Central memory CD8-positive, alpha-beta T cell (primary cell): Measurements from ENCODE around the gene NDUFA5.
A peak's percentile ranks its signal among the peaks of the same experiment; 100 is the strongest.
"Not testable (repeated sequence)": the region's sequence is repeated elsewhere in the genome, so short reads cannot be mapped to it uniquely, and the experiment has no call there.

Source experiments
- ATAC-seq: fragments of 150-1000 bp; cut with Tn5 transposase; replicated peaks from 2 replicates; pipeline ENCODE4 v1.10.0; 2022; ENCODE audit warnings: mild to moderate bottlenecking, moderate FRiP score, moderate number of reproducible peaks; ENCODE audit not compliant: poor library complexity, severe bottlenecking; ENCODE audit errors: extremely low read depth
- DNase-seq, 2 donors: peaks; one replicate each; pipeline ENCODE4 v3.0.0; 2021; ENCODE audit warnings: low spot score in 2 of 2
- H3K27ac Mint-ChIP-seq: one replicate; pipeline ENCODE4 v1.8.0; 2022; ENCODE audit warnings: low read depth, mild to moderate bottlenecking, moderate library complexity, mixed read lengths
- H3K27me3 Mint-ChIP-seq: one replicate; pipeline ENCODE4 v1.8.0; 2022; ENCODE audit warnings: mixed read lengths
- H3K36me3 Mint-ChIP-seq: one replicate; pipeline ENCODE4 v1.8.0; 2022; ENCODE audit warnings: mild to moderate bottlenecking, moderate library complexity, mixed read lengths; ENCODE audit not compliant: insufficient read depth
- H3K4me1 Mint-ChIP-seq: one replicate; pipeline ENCODE4 v1.8.0; 2022; ENCODE audit warnings: mixed read lengths
- H3K4me3 Mint-ChIP-seq: one replicate; pipeline ENCODE4 v1.8.0; 2022; ENCODE audit warnings: mild to moderate bottlenecking, moderate library complexity, mixed read lengths
- H3K9me3 Mint-ChIP-seq: one replicate; pipeline ENCODE4 v1.8.0; 2022; ENCODE audit warnings: mixed read lengths

NDUFA5 gene

DNA sequence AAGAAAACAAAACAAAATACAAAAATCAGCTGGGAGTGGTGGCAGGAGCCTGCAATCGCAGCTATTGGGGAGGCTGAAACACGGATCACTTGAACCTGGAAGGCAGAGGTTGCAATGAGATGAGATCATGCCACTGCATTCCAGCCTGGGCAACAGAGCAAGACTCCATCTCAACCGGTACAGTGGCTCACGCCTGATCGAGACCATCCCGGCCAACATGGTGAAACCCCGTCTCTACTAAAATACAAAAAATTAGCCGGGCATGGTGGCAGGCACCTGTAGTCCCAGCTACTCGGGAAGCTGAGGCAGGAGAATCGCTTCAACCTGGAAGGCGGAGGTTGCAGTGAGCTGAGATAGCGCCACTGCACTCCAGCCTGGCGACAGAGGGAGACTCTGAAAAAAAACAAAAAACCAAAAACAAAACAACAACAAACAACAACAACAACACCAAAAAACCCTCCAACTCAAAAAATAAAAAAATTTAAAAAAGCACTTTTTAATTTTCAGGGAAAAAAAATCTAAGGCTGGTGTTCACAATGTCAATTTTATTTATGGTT lies 27.5 kb downstream of the NDUFA5 start:
- H3K9me3 Mint-ChIP-seq, H3K4me3 Mint-ChIP-seq, DNase-seq, H3K36me3 Mint-ChIP-seq, H3K27ac Mint-ChIP-seq, ATAC-seq: not testable (repeated sequence)
- Mint-ChIP-seq H3K4me1 (peaks cover 18% of the 10 kb centered on the region), H3K27me3 (peaks cover 24% of the 10 kb centered on the region)

DNA sequence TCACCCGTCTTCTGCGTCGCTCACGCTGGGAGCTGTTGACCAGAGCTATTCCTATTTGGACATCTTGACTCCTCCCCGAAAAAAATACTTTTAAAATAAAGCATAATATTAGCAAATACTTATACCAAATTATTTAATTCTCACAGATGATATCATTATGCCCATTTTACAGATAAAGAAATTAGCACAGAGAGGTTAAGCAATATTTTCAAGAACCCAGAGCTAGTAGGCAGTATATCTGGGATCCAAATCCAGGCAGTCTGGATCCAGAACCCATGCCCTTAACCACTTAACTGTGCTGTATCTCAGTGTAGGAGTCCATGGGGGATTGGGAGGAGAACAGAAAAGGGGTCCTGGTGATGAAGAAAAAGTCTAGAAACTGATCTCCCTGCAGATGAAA lies 29.4 kb downstream of the NDUFA5 start:
- H3K4me3 Mint-ChIP-seq: no peak overlapping the region
- H3K27ac Mint-ChIP-seq: no peak overlapping the region
- H3K4me1 Mint-ChIP-seq: peaks cover under 1% of the 10 kb centered on the region
- no peaks in the 10 kb centered on the region for H3K9me3 Mint-ChIP-seq
- H3K36me3 Mint-ChIP-seq: no peaks in the 10 kb centered on the region
- H3K27me3 Mint-ChIP-seq: peaks cover 24% of the 10 kb centered on the region
- DNase-seq: no peak
- ATAC-seq: no peak

GRCh38 chr7:123527712-123528225 lies 29.8 kb downstream of the NDUFA5 start:
- H3K27me3 Mint-ChIP-seq: peaks cover 24% of the 10 kb centered on the region
- H3K27ac Mint-ChIP-seq: not testable (repeated sequence)

DNA sequence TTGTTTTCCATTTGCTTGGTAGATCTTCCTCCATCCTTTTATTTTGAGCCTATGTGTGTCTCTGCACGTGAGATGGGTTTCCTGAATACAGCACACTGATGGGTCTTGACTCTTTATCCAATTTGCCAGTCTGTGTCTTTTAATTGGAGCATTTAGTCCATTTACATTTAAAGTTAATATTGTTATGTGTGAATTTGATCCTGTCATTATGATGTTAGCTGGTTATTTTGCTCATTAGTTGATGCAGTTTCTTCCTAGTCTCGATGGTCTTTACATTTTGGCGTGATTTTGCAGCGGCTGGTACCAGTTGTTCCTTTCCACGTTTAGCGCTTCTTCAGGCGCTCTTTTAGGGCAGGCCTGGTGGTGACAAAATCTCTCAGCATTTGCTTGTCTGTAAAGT lies 31.1 kb downstream of the NDUFA5 start:
- not testable (repeated sequence) for ATAC-seq, DNase-seq, H3K27ac Mint-ChIP-seq, H3K4me3 Mint-ChIP-seq, H3K4me1 Mint-ChIP-seq, H3K9me3 Mint-ChIP-seq, H3K36me3 Mint-ChIP-seq
- peaks cover 14% of the 10 kb centered on the region for H3K27me3 Mint-ChIP-seq

More at GRCh38 chr7:123527712-123528225, 29.8 kb downstream of the NDUFA5 start:
- not testable (repeated sequence) for H3K36me3 Mint-ChIP-seq, ATAC-seq, H3K4me3 Mint-ChIP-seq, H3K9me3 Mint-ChIP-seq, DNase-seq, H3K4me1 Mint-ChIP-seq

DNA sequence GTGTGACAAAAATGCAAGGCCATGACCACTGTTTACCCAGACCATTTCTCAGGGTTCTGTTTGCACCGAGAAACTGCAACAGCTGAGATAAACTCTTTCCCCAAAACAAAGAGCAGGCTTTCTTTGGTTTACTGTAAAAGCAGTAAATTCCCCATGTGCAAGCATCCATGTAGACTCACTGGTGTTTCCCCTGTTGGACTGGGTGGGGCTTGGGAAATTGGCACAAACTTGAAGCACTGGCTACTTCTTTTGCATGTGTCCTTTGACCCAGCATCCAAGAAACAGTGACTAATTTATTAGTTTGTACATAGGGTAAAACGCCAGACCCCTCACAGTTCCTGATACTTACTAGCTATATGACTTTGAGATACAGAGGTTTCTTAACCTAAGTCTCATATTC lies 35.6 kb downstream of the NDUFA5 start:
- H3K36me3 Mint-ChIP-seq: no peaks in the 10 kb centered on the region

DNA sequence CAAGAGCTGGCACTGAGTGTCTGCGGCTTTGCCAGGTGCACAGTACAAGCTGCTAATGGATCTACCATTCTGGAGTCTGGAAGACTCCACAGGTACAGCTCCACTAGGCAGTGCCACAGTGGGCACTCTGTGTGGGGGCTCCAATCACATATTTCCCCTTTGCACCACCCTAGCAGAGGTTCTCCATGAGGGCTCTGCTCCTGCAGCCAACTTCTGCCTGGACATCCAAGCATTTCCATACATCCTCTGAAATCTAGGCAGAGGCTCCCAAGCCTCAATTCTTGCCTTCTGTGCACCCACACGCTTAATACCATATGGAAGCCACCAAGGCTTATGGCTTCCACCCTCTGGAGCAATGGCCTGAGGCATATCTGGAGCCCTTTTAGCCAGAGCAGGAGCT lies 52.4 kb downstream of the NDUFA5 start:
- Mint-ChIP-seq H3K4me3 (no peak overlapping the region), H3K27ac (no peak overlapping the region), H3K9me3 (peaks cover 5% of the 10 kb centered on the region), H3K36me3 (no peaks in the 10 kb centered on the region), H3K4me1 (no peaks in the 10 kb centered on the region), H3K27me3 (peaks cover 34% of the 10 kb centered on the region)
- ATAC-seq: no peak
- DNase-seq: no peak

More for the DNA sequence above, 35.6 kb downstream of the NDUFA5 start:
- H3K4me1 Mint-ChIP-seq: no peaks in the 10 kb centered on the region
- no peaks in the 10 kb centered on the region for H3K9me3 Mint-ChIP-seq
- no peak overlapping the region for H3K4me3 Mint-ChIP-seq
- ATAC-seq: no peak
- DNase-seq: no peak
- H3K27ac Mint-ChIP-seq: no peak overlapping the region
- peaks cover 19% of the 10 kb centered on the region for H3K27me3 Mint-ChIP-seq

DNA sequence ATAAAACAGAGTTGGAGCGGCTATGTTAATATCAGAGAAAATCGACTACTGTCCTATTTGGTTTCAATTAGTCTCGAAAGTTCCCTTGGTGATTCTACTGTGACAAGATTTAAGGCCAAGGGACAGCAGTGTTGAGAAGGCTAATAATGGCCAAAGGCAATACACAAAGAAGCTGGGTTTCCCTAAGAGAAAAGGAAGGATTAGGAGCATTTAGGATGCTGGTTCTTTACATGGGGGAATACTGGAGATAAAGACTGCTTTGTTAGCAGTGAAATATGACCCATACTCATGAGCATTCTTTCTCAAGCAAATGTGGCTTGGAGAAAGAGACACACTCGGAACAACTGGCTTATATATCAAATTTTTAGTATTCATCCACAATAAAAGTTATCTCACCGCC lies 55.4 kb downstream of the NDUFA5 start:
- H3K36me3 Mint-ChIP-seq: no peaks in the 10 kb centered on the region
- DNase-seq (no peak), ATAC-seq (no peak)
- H3K27ac Mint-ChIP-seq: no peak overlapping the region
- H3K27me3 Mint-ChIP-seq: peaks cover 53% of the 10 kb centered on the region
- peaks cover 5% of the 10 kb centered on the region for H3K9me3 Mint-ChIP-seq
- no peak overlapping the region for H3K4me3 Mint-ChIP-seq
- no peaks in the 10 kb centered on the region for H3K4me1 Mint-ChIP-seq

DNA sequence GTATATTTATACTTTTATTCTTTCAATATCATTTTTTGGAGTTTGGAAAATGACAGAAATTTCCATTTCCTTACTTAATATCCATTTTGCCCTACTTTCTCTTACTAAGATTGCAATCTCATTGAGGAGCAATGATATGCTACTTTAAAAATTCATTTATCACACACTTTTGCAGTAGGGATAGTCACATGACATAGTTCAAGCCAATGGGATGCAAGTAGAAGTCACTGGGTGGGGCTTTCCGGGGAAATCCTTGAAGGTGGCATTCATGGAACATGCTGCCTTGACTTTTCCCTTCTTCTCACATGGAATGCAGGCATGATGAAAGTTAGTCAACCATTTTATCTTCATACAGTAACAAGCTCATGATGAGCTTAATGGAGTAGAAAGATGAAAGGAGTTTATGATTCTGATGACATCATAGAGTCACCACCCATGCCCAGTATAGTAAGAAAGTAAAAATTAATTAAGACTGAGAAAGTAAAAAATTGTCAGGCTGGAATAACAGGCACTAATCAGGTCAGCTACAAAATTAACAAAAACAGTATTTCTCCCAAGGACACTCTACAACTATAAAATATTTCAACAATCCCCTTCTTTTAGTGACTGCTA lies 56.6 kb downstream of the NDUFA5 start:
- DNase-seq: no peak
- ATAC-seq: no peak
- H3K27me3 Mint-ChIP-seq: peaks cover 65% of the 10 kb centered on the region
- no peak overlapping the region for H3K27ac Mint-ChIP-seq
- no peaks in the 10 kb centered on the region for H3K4me1 Mint-ChIP-seq
- no peaks in the 10 kb centered on the region for H3K36me3 Mint-ChIP-seq
- H3K9me3 Mint-ChIP-seq: peaks cover 3% of the 10 kb centered on the region
- no peak overlapping the region for H3K4me3 Mint-ChIP-seq

DNA sequence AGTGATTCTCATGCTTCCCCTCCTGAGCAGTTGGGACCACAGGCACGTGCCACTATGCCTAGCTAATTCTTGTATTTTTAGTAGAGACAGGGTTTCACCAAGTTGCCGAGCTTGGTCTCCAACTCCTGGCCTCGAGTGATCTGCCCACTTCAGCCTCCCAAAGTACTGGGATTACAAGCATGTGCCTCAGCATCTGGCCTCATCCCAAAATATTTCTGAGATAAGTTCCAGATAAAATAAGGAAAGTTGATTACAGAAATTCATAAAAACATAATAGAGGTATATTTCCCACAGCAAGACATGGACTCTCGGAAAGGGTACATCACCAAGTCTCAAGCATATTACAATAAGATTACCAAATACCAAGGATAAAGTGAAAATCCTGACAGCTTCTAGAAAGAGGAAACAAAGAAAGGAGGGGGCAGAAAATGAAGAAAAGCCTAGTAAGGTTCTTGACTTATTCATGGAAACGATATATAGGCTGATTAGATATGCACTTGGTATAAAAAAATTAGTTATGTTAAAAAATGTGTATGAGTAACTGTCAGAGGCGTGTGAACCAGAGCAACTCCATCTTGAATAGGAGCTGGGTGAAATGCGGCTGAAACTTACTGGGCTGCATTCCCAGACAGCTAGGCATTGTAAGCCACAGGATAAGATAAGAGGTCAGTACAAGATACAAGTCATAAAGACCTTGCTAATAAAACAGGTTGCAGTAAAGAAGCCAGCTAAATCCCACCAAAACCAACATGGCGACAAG lies 58.2 kb downstream of the NDUFA5 start:
- Mint-ChIP-seq H3K4me3 (no peak overlapping the region), H3K9me3 (no peaks in the 10 kb centered on the region), H3K36me3 (no peaks in the 10 kb centered on the region), H3K27ac (no peak overlapping the region), H3K4me1 (no peaks in the 10 kb centered on the region), H3K27me3 (peaks cover 76% of the 10 kb centered on the region)
- ATAC-seq: no peak
- DNase-seq: no peak

- no peaks in the 10 kb centered on the region for H3K4me1 Mint-ChIP-seq
- no peak overlapping the region for H3K4me3 Mint-ChIP-seq
- H3K27me3 Mint-ChIP-seq: peaks cover 76% of the 10 kb centered on the region
- ATAC-seq: no peak
- no peaks in the 10 kb centered on the region for H3K9me3 Mint-ChIP-seq
- DNase-seq: no peak
- H3K36me3 Mint-ChIP-seq: no peaks in the 10 kb centered on the region
- no peak overlapping the region for H3K27ac Mint-ChIP-seq
These were observed 59.0 kb downstream of the NDUFA5 start for GRCh38 chr7:123498601-123499000.

- DNase-seq (no peak), ATAC-seq (no peak)
- Mint-ChIP-seq H3K27ac (no peak overlapping the region), H3K4me1 (no peaks in the 10 kb centered on the region), H3K27me3 (peaks cover 76% of the 10 kb centered on the region), H3K9me3 (no peaks in the 10 kb centered on the region), H3K4me3 (no peak overlapping the region), H3K36me3 (no peaks in the 10 kb centered on the region)
These were observed 59.6 kb downstream of the NDUFA5 start for GRCh38 chr7:123498031-123498430.

DNA sequence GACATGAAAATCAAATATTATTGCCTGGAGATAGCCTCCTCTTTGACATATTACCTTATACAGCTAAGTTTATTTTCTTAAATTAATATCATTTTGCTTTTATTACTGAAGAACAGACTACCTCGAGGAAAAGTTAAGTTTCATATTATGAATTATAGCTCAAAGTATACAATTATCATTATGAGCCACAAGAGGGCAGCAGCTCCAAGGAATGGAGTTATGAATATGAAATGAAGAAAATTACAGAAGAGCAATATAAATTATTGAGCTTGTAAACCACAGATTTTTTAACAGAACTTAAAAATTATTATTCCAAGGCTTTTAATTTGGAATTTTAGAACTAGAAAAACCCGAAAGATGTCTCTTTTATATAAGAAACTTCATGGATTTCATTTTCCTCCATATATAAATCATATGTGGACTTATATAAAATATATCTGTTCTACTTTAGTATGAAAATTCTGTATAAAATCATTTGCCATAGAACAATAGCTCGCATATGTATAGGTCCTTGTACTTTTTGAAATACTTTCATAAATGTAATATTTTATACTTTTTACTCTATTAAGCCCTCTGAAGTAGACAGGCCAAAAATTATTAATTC lies 63.3 kb downstream of the NDUFA5 start:
- DNase-seq (peak in 1 of 2 donors; percentile 13), ATAC-seq (no peak)
- H3K9me3 Mint-ChIP-seq: no peaks in the 10 kb centered on the region
- H3K27ac Mint-ChIP-seq: no peak overlapping the region
- no peak overlapping the region for H3K4me3 Mint-ChIP-seq
- peaks cover 43% of the 10 kb centered on the region for H3K27me3 Mint-ChIP-seq
- no peaks in the 10 kb centered on the region for H3K4me1 Mint-ChIP-seq
- no peaks in the 10 kb centered on the region for H3K36me3 Mint-ChIP-seq
